K562 (cell line): ENCODE measurements around the gene ENTREP3. TPM values are rescaled to one million over a fixed set of nuclear protein-coding genes. Genes with fewer than 3 reads are reported as not detected.

Experiments used
- GTF3C2 ChIP-seq: IDR thresholded peaks from 3 replicates; pipeline ENCODE4 v1.6.1; 2011; ENCODE audit warnings: borderline replicate concordance, mild to moderate bottlenecking, moderate library complexity; ENCODE audit not compliant: insufficient read length; ENCODE audit errors: extremely low read depth
- HNRNPH1 ChIP-seq: fragments of 200-400 bp; formaldehyde crosslinking; optimal IDR thresholded peaks from 2 replicates; pipeline ENCODE3; 2017; ENCODE audit warnings: low read depth, mild to moderate bottlenecking, low read length, moderate library complexity
- MBD1 ChIP-seq: fragments of 250-450 bp; sonication (Bioruptor Pico); IDR thresholded peaks from 2 replicates; pipeline ENCODE4 v1.8.0; 2022; ENCODE audit warnings: inconsistent platforms
- NBN ChIP-seq: fragments of 450-650 bp; IDR thresholded peaks from 2 replicates; pipeline ENCODE4 v1.6.1; 2016; ENCODE audit warnings: low read depth, mild to moderate bottlenecking
- NFXL1 ChIP-seq: fragments of 450-650 bp; formaldehyde crosslinking; IDR thresholded peaks from 2 replicates; pipeline ENCODE4 v1.4.0; 2021; ENCODE audit warnings: mild to moderate bottlenecking
- SAP30 ChIP-seq: fragments of 200-600 bp; sonication (generic); IDR thresholded peaks from 2 replicates; pipeline ENCODE4 v1.6.1; 2012; ENCODE audit warnings: borderline replicate concordance, low read depth, mild to moderate bottlenecking, moderate library complexity, low read length, control low read depth, inconsistent platforms; ENCODE audit not compliant: insufficient read depth, poor library complexity, severe bottlenecking
- SMAD2 ChIP-seq: fragments of 150-350 bp; IDR thresholded peaks from 2 replicates; pipeline ENCODE4 v1.6.1; 2014; ENCODE audit warnings: low read depth, mild to moderate bottlenecking, low read length
- SMARCC2 ChIP-seq: fragments of 450-650 bp; IDR thresholded peaks from 2 replicates; pipeline ENCODE4 v1.6.1; 2017; ENCODE audit warnings: antibody characterized with exemption, moderate library complexity, mild to moderate bottlenecking, low read depth
- SNAPC5 ChIP-seq: fragments of 250-450 bp; sonication (Bioruptor Pico); IDR thresholded peaks from 2 replicates; pipeline ENCODE4 v1.8.0; 2021; ENCODE audit warnings: moderate library complexity, mild to moderate bottlenecking, inconsistent platforms
- SNIP1 ChIP-seq: fragments of 450-650 bp; IDR thresholded peaks from 2 replicates; pipeline ENCODE4 v1.7.1; 2017; ENCODE audit warnings: low read depth, mild to moderate bottlenecking
- SREBF1 ChIP-seq: fragments of 150-350 bp; IDR thresholded peaks from 2 replicates; pipeline ENCODE4 v1.6.1; 2014; ENCODE audit warnings: antibody characterized with exemption, low read depth, low read length, borderline replicate concordance
- STAT5A ChIP-seq: IDR thresholded peaks from 2 replicates; pipeline ENCODE4 v1.6.1; 2012; ENCODE audit warnings: low read length, inconsistent platforms, borderline replicate concordance
- THRAP3 ChIP-seq: fragments of 450-650 bp; IDR thresholded peaks from 2 replicates; pipeline ENCODE4 v1.6.1; 2016; ENCODE audit warnings: mild to moderate bottlenecking, inconsistent platforms, borderline replicate concordance
- VEZF1 ChIP-seq: fragments of 200-800 bp; sonication (Bioruptor generic); IDR thresholded peaks from 2 replicates; pipeline ENCODE4 v1.6.1; 2017; ENCODE audit warnings: missing genetic modification characterization, missing compliant biosample characterization
- XRCC3 ChIP-seq: fragments of 450-650 bp; IDR thresholded peaks from 2 replicates; pipeline ENCODE4 v1.6.1; 2017; ENCODE audit warnings: mild to moderate bottlenecking, moderate library complexity
- ZNF511 ChIP-seq: sonication (generic); formaldehyde crosslinking; IDR thresholded peaks from 2 replicates; pipeline ENCODE4 v1.8.0; 2022; ENCODE audit warnings: mild to moderate bottlenecking, missing genetic modification reagents
- ZNF639 ChIP-seq, 2 experiments: fragments of 200-800 bp in 1 of 2; sonication (Bioruptor generic) in 1 of 2; sonication (generic) in 1 of 2; formaldehyde crosslinking in 1 of 2; IDR thresholded peaks in 1 of 2; conservative IDR thresholded peaks in 1 of 2; 2 replicates each; pipeline versions ENCODE4 v1.5.0 to v1.6.1; 2016 to 2020; ENCODE audit warnings: missing compliant biosample characterization in 1 of 2, missing genetic modification characterization in 1 of 2, missing genetic modification reagents in 1 of 2
- polyA plus RNA-seq, 8 experiments: library from polyadenylated mRNA; depleted of rRNA in 4 of 8; stranded (reverse) in 5 of 8; unstranded in 3 of 8; fragments of >200 nt; fragmentation: Nextera tagmentation in 2 of 8; fragmentation: Illumina TruSeq in 1 of 8; extraction: Ambion mirVana in 2 of 8; extraction: Trizol in 1 of 8; gene quantifications; 2 replicates each; pipeline versions ENCODE4 v1.2.1 to v1.2.3, GENCODE V29; 2011 to 2014; ENCODE audit warnings: inconsistent platforms in 1 of 8, missing spikeins in 1 of 8
- total RNA-seq, 7 experiments: library from RNA; depleted of rRNA in 6 of 7; stranded (reverse); fragments of >200 nt in 6 of 7; fragmentation: Illumina TruSeq in 2 of 7; extraction: Trizol in 2 of 7; gene quantifications; 2 replicates each; pipeline versions ENCODE4 v1.2.1 to v1.2.3, GENCODE V29; 2011 to 2021; ENCODE audit warnings: low replicate concordance in 1 of 7

The ENTREP3 gene
- total and polyA plus RNA-seq, 9 of the 15 experiments (the other 6 are each of a cell fraction or from before 2014, with no cell fraction given), result 1.9 to 41.8 (median 5.9) TPM

DNA sequence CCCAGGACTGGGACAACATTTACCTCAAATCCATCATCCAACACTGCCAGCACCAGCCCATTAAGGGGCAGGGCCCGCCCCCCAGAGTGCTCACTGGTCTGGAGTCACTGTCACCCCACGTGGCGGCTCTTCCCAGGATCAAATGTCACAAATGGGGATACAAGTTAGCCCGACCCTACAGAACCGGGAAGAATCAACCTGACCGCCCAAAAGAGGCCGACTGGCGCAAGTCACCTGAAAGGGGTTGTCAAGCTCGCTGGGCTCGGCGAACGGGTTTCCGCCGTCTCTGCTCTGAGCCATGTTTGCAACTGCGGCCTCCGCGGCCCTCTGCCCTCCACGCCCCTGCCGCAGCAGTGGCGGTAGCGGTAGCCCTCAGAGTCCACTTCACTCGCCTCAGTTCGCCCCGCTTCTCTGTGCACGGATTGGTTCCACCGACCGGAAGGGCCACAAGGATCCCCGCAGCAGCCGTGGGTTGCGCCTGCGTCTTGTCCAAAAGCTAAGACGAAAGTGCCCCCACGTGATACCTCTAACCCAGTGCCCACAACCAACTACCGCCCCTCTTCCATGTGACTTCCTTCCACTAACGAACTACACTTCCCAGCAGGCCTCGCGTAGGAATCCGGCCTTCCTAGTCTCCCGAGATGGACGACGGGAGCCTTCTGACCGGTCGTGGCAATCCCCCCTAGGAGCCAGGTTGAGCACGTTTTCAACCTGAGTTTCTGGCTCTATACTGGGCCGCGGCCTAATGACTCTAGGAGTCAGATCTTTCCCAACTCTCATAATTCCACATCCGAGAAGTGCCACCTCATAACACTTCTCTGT, 6.8 kb upstream of the ENTREP3 start, which contains the start of gene SCAMP3 (continued):
- TF ChIP-seq GTF3C2 (no peak), ZNF511 (peak; percentile 69; the same call in 1 of the 2 replicates), HNRNPH1 (no peak), SAP30 (peak; percentile 87), SMAD2 (no peak), SMARCC2 (no peak), MBD1 (CRISPR knock-in tag) (no peak), SNIP1 (peak; percentile 85), XRCC3 (no peak), NBN (0 out of 2 replicates have a peak, but pooled peaks have one; percentile 25), SREBF1 (no peak), STAT5A (no peak; the same call in 1 of the 2 replicates), THRAP3 (0 out of 2 replicates have a peak, but pooled peaks have one; percentile 13), SNAPC5 (CRISPR knock-in tag) (no peak), ZNF639 (CRISPR knock-in tag; conservative IDR thresholded peaks at IDR 0.05 in 1 of 2, IDR thresholded peaks at IDR 0.05 in 1 of 2) (no peak; a peak in 1 of 4 replicates), VEZF1 (CRISPR knock-in tag) (peak; percentile 81), NFXL1 (CRISPR knock-in tag) (peak; percentile 30; the same call in 1 of the 2 replicates)
